Activated naive CD8-positive, alpha-beta T cell treated with anti-CD3 and anti-CD28 coated beads for 36 hours (primary cell): ENCODE measurements around the gene ABI2. TPM values are rescaled to one million over a fixed set of nuclear protein-coding genes. Genes with fewer than 3 reads are reported as not detected.
"Not testable (repeated sequence)": the region's sequence is repeated elsewhere in the genome, so short reads cannot be mapped to it uniquely, and the experiment has no call there.

Experiments
- DNase-seq: peaks from one replicate; pipeline ENCODE4 v3.0.0; 2021
- H3K27ac Mint-ChIP-seq: one replicate; pipeline ENCODE4 v1.8.0; 2022; ENCODE audit warnings: mild to moderate bottlenecking, moderate library complexity, mixed read lengths
- H3K27me3 Mint-ChIP-seq: one replicate; pipeline ENCODE4 v1.8.0; 2022; ENCODE audit warnings: mild to moderate bottlenecking, mixed read lengths
- H3K36me3 Mint-ChIP-seq: one replicate; pipeline ENCODE4 v1.8.0; 2021; ENCODE audit warnings: mild to moderate bottlenecking, mixed read lengths
- H3K4me1 Mint-ChIP-seq: one replicate; pipeline ENCODE4 v1.8.0; 2021; ENCODE audit warnings: mixed read lengths
- H3K4me3 Mint-ChIP-seq: one replicate; pipeline ENCODE4 v1.8.0; 2022; ENCODE audit warnings: mild to moderate bottlenecking, moderate library complexity, mixed read lengths
- H3K9me3 Mint-ChIP-seq: one replicate; pipeline ENCODE4 v1.8.0; 2022; ENCODE audit warnings: mixed read lengths
- total RNA-seq, 2 experiments: library from RNA; stranded (reverse); gene quantifications; one replicate each; pipeline ENCODE4 v1.2.3, GENCODE V29; 2021

Gene ABI2
- total RNA-seq: 10 to 100 TPM; 36.3 to 39.1 TPM

DNA sequence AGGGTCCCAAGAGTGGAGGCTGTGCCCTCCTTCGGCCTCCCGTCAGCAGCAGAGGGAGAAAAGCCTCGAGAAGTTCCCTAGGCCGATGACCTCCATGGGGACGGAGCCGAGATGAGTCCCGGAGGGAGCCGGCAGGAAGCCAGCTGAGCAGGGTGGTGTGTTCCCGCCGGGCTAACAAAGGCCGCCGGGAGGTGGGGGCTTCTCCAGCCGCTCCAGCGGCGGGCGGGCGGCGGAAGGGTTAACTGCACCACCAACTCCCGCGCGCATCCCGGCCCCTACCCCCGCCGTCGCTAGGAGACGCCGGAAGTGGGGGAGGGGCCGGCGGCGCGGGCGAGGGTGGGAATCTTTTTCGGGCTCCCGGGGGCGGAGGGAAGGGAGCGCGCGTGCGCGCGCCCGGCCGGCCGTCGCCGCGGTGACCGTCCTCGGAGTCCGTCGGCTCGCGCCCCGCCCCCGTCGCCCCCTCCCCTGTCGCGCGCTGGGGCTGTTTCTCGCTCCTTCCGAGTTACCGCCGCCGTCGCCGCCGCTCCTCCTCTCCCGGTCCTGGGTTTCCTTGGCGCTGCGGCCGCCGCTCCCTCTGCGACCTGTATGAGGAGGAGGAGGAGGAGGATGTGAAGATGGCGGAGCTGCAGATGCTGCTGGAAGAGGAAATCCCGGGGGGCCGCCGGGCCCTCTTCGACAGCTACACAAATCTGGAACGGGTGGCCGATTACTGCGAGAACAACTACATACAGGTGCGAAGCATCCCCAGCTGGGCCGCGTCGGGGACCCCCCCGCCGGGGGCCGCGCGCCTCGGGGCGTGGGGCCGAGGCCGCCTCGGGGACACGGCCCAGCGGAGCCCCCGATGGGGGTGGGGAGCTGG, at the start of gene ABI2:
ABI2 (plus strand) TSS at position 494 of the 859 bp plus-strand sequence; CDS start at position 615, 121 bp downstream.
- Mint-ChIP-seq H3K4me3 (peak within 1 kb of the TSS; percentile 97), H3K27ac (peak within 1 kb of the TSS; percentile 83), H3K36me3 (no peaks in the 10 kb centered on the region), H3K27me3 (no peaks in the 10 kb centered on the region), H3K9me3 (no peaks in the 10 kb centered on the region), H3K4me1 (peaks cover 22% of the 10 kb centered on the region)
- DNase-seq: peak; percentile 73

DNA sequence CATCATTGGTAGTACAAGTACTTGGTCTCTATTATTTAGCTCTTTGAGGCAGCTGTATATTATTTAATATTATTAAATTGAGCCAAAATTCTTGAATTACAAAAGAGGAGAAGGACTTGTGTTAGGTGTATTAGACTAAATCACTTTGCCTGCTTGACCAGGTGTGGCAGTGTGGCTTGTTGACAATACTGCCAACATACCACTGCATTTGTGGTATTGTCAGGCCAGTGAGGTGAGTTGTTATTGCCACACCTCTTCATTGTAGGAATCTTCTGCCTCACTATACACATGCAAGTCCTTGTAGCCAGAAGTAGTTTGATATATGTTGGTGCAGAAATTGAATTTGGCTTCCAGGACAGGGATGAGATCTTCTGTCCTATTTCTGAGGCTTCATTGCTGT, 48.9 kb upstream of the ABI2 start:
- Mint-ChIP-seq H3K9me3 (no peaks in the 10 kb centered on the region), H3K36me3 (peaks cover 12% of the 10 kb centered on the region), H3K27ac (no peak overlapping the region), H3K4me1 (no peaks in the 10 kb centered on the region), H3K27me3 (no peaks in the 10 kb centered on the region), H3K4me3 (no peak overlapping the region)
- DNase-seq: no peak

DNA sequence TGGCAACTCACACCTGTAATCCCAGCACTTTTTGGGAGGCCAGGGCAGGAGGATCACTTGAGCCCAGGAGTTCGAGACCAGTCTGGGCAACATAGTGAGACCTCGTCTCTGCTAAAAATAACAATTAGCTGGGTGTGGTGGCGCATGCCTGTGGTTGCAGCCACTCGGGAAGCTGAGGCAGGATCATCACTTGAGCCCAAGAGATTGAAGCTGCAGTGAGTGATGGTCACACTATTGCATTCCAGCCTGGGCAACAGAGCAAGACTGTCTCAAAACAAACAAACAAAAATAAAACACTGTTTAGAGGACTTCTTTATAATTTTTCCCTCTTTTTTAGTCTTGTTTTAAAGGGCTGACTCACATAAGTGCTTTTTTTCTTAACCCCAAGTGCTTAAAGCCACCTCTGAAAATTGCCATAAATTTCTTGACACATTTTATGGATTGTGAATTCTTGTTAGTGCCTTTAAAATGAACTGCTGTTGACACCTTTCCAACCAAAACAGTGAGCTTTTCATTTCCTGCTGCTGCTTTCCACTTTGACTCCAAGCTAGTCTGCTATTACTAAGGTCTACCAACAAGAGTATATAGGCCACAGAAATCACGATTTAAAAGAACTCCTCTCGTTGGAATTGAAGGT, 47.6 kb upstream of the ABI2 start:
- H3K36me3 Mint-ChIP-seq: peaks cover 12% of the 10 kb centered on the region

DNA sequence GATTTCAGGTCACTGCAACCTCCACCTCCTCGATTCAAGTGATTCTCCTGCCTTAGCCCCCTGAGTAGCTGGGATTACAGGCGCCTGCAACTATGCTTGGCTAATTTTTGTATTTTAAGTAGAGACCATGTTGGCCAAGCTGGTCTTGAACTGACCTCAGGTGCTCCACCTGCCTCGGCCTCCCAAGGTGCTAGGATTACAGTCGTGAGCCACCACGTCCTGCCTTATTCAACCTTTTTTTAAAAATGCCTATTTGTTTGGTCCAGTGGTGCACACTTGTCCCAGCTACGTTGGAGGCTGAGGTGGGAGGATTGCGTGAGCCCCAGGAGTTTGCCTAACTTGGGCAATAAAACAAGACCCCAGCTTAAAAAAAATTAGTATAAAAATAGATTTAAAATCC, 46.1 kb upstream of the ABI2 start:
- Mint-ChIP-seq H3K9me3 (no peaks in the 10 kb centered on the region), H3K4me1 (no peaks in the 10 kb centered on the region), H3K36me3 (peaks cover 14% of the 10 kb centered on the region), H3K4me3 (no peak overlapping the region), H3K27me3 (no peaks in the 10 kb centered on the region), H3K27ac (no peak overlapping the region)
- no peak for DNase-seq

More for the DNA sequence above, 47.6 kb upstream of the ABI2 start:
- no peak overlapping the region for H3K27ac Mint-ChIP-seq
- no peak for DNase-seq
- H3K4me3 Mint-ChIP-seq: no peak overlapping the region
- no peaks in the 10 kb centered on the region for H3K4me1 Mint-ChIP-seq
- H3K27me3 Mint-ChIP-seq: no peaks in the 10 kb centered on the region
- no peaks in the 10 kb centered on the region for H3K9me3 Mint-ChIP-seq

GRCh38 chr2:203286532-203286931, 41.7 kb upstream of the ABI2 start:
- no peak overlapping the region for H3K4me3 Mint-ChIP-seq
- peaks cover 8% of the 10 kb centered on the region for H3K36me3 Mint-ChIP-seq
- H3K27ac Mint-ChIP-seq: no peak overlapping the region
- H3K9me3 Mint-ChIP-seq: no peaks in the 10 kb centered on the region
- no peaks in the 10 kb centered on the region for H3K4me1 Mint-ChIP-seq
- DNase-seq: no peak
- H3K27me3 Mint-ChIP-seq: no peaks in the 10 kb centered on the region

DNA sequence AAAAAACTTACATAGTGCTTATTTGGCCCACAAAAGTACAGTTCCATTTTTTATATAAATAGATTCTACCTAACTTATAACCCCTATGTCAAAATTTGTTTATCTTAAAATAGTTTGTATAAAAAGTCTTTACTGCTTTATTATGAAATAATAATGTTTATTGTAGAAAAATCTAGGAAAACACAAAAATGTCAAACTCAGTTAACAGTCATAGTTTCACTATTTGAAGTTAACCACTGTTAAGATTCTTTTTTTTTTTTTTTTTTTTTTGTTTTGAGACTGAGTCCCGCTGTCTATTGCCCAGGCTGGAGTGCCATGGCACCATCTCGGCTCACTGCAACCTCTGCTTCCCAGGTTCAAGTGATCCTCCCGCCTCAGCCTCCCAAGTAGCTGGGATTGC, 26.5 kb upstream of the ABI2 start:
- H3K27ac Mint-ChIP-seq: no peak overlapping the region

DNA sequence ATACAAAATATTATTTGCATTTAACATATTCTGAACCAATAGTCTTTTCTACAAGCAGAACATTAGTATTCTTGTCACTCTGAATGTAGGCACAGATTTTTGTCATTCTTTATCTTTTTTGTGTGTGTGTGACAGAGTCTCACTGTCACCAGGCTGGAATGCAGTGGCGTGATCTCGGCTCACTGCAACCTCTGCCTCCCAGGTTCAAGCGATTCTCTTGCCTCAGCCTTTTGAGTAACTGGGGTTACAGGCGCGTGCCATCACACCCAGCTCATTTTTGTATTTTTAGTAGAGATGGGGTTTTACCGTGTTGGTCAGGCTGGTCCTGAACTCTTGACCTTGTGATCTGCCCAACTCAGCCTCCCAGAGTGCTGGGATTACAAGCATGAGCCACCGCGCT, 25.6 kb upstream of the ABI2 start:
- not testable (repeated sequence) for H3K27ac Mint-ChIP-seq, H3K4me1 Mint-ChIP-seq, DNase-seq, H3K27me3 Mint-ChIP-seq, H3K9me3 Mint-ChIP-seq, H3K4me3 Mint-ChIP-seq
- H3K36me3 Mint-ChIP-seq: peaks cover 20% of the 10 kb centered on the region

More for the DNA sequence above, 26.5 kb upstream of the ABI2 start:
- H3K4me1 Mint-ChIP-seq: no peaks in the 10 kb centered on the region
- H3K27me3 Mint-ChIP-seq: no peaks in the 10 kb centered on the region
- no peaks in the 10 kb centered on the region for H3K9me3 Mint-ChIP-seq
- H3K36me3 Mint-ChIP-seq: peaks cover 15% of the 10 kb centered on the region
- no peak for DNase-seq
- H3K4me3 Mint-ChIP-seq: no peak overlapping the region

DNA sequence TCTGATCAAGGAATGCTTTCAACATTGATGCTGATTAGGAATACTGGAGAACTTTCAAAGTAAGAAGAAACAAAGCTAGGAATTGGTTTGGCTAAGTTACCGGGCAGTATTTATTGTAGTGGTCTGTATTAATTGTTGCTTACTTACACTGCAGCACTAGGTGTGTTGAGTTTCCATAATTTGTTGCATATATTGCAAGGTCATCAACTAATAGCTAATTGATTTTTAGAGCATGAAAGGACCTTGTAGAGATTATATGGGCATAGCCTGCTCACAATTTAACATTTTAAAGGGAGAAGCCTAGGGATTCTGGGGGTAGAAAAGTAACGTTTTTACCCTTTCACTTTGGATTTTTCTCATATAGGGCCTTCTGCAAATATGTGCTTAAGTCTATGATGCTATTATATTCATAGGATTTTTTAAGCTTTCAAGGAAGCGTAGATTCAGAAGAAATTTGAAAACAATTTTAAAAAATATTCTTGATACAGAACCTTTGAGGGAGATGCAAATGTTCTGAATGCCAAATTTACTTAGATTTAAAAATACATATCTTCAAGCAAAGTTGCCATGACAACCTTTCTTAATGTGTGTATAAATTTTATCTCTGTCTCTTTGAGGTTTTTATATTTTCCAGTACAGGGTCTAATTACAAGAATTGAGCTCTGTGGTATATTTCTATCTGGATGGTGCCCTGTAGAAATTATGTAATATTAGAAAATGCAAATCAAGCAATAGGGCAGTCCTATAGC, 17.3 kb upstream of the ABI2 start:
- Mint-ChIP-seq H3K27me3 (no peaks in the 10 kb centered on the region), H3K27ac (no peak overlapping the region), H3K4me1 (no peaks in the 10 kb centered on the region), H3K9me3 (peaks cover 4% of the 10 kb centered on the region), H3K4me3 (no peak overlapping the region), H3K36me3 (peaks cover 33% of the 10 kb centered on the region)
- no peak for DNase-seq

DNA sequence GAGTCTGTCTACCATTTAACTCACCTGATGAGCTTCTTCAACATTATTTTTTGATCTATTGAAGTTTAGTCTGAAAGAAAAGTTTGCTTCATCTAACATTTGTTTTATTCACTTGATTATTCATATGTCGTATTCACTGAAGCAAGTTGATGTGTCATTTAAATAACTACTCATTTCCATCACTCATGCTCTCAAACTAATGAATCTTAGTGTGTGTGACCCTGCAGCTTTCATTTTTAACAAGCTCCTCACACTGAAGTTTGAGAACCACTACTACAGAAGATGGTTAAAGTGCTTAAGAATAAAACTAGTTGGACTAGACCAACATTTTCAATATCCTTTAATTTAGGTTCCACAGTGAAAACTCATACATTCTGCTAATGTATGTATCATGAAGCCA, 1.8 kb upstream of the ABI2 start:
- Mint-ChIP-seq H3K27ac (no peak overlapping the region), H3K9me3 (no peaks in the 10 kb centered on the region), H3K36me3 (no peaks in the 10 kb centered on the region), H3K4me1 (peaks cover 21% of the 10 kb centered on the region), H3K27me3 (no peaks in the 10 kb centered on the region), H3K4me3 (no peak overlapping the region)
- no peak for DNase-seq

GRCh38 chr2:203327582-203327900, 653 bp upstream of the ABI2 start:
- peaks cover 21% of the 10 kb centered on the region for H3K4me1 Mint-ChIP-seq

DNA sequence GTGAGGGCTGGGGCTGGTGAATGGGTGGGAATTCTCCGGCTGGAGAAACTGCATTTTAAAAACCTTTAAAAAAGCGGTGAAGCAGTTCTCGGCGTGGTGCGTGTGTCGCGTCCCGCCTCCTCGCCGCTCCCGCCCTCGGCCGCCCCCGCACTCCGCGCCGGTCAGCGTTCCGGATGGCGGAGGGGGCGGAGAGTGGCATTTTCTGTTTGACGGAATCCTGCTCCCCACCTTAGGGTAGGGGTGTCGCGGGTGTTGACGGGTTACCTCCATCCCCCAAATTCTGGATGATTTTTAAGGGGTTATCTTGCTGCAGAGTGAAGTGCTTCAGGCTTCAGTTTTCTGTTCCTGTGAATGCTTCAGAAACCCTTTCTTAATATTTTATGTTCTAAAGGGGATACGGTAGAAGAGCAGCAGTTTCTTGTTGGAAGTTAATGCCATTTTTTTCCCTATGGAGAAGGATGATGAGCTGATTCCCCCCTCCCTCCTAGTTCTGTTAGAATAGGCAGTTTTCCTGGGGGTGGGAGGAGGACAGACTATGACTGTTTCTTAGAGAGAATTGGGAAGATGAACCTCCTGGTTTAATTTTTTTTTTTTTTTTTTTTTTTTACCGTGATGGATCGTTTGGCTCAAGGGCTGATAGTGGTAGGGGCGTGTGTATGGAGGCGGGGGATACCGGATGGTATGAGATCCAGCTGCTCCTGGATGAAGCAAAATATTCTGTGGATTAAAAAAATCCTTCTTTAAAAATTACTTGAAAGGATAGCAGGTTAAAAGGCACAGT, 756 bp downstream of the ABI2 start:
- Mint-ChIP-seq H3K27ac (peak overlapping the region; percentile 63), H3K4me1 (peaks cover 28% of the 10 kb centered on the region), H3K9me3 (no peaks in the 10 kb centered on the region), H3K27me3 (no peaks in the 10 kb centered on the region), H3K36me3 (no peaks in the 10 kb centered on the region), H3K4me3 (peak overlapping the region; percentile 90)
- DNase-seq: peak; percentile 70

More at GRCh38 chr2:203327582-203327900, 653 bp upstream of the ABI2 start:
- DNase-seq: peak; percentile 4
- Mint-ChIP-seq H3K4me3 (peak overlapping the region; percentile 97), H3K27me3 (no peaks in the 10 kb centered on the region), H3K36me3 (no peaks in the 10 kb centered on the region), H3K27ac (peak overlapping the region; percentile 81), H3K9me3 (no peaks in the 10 kb centered on the region)

DNA sequence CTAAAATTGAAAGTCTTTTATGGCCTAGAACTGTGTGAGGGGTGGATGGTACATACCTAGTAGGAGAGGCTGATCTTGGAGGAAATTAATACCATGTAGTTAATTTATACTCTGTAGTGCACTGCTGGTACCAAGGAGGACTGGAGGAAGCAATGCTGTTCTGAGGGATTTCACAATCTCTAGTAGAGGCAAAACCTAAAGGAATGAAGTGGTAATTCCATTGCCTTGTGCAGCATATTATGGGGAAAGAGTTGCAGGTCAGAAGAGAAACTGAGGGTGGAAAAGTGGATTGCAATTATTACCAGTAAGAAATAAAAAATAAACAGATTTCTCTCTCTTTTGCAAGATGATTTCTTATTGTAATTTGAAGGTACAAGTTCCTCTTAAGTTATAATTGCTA, 2.2 kb downstream of the ABI2 start:
- H3K9me3 Mint-ChIP-seq: no peaks in the 10 kb centered on the region
- peaks cover 2% of the 10 kb centered on the region for H3K36me3 Mint-ChIP-seq
- H3K4me1 Mint-ChIP-seq: peaks cover 30% of the 10 kb centered on the region
- H3K4me3 Mint-ChIP-seq: peak overlapping the region; percentile 19
- DNase-seq: no peak
- H3K27ac Mint-ChIP-seq: no peak overlapping the region
- H3K27me3 Mint-ChIP-seq: no peaks in the 10 kb centered on the region

- Mint-ChIP-seq H3K36me3 (peaks cover 8% of the 10 kb centered on the region), H3K4me1 (peaks cover 16% of the 10 kb centered on the region), H3K27ac (no peak overlapping the region), H3K9me3 (no peaks in the 10 kb centered on the region), H3K27me3 (no peaks in the 10 kb centered on the region), H3K4me3 (no peak overlapping the region)
- DNase-seq: no peak
Measured at GRCh38 chr2:203338322-203338721, 10.1 kb downstream of the ABI2 start.

GRCh38 chr2:203340791-203341487, 12.7 kb downstream of the ABI2 start:
- no peak overlapping the region for H3K27ac Mint-ChIP-seq
- DNase-seq: no peak
- no peaks in the 10 kb centered on the region for H3K27me3 Mint-ChIP-seq
- no peaks in the 10 kb centered on the region for H3K9me3 Mint-ChIP-seq
- H3K4me1 Mint-ChIP-seq: peaks cover 10% of the 10 kb centered on the region
- H3K36me3 Mint-ChIP-seq: peaks cover 19% of the 10 kb centered on the region
- H3K4me3 Mint-ChIP-seq: no peak overlapping the region
